ENCODE data around the gene SYT15.
"Not testable (repeated sequence)": the region's sequence is repeated elsewhere in the genome, so short reads cannot be mapped to it uniquely, and the experiment has no call there.

Gene SYT15

DNA sequence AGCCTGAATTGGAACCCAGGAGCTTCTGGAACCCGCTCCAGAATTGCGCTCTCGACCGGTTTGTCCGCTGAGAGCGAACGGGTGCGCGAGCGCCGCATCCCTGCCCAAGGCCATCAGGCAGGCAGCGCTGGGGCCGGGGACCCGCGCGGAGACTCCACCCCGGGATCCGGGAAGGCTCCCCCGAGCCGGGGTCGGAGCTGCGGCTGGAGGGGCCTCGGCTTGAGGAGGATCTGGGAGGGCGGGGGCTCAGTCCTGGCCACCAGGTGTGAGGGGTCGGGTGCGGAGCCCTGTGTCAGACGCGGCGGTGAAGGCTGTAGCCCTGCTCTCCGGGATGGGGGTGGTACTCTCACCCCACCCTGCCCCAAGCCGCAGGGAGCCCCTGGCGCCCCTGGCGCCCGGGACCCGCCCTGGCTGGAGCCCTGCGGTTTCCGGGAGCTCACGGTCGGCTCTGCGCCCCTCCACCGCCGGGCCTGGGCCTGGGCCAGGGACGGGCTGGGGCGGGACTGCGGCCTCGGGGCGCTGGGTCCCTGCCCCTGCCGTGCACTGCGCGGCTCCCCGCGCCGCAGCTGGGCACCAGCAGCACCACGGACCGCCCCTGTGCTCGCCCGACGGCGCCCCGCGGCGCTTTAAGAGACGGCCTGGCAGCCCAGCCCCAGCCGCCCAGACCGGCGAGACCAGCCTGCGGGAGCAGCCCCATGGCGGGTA, at the start of gene SYT15:
TSS of gene SYT15 (plus strand) at position 655 of the 705 bp plus-strand sequence. CDS start at position 696, 41 bp downstream.
- not testable (repeated sequence) for H3K4me1 ChIP-seq (ENCODE audit: control insufficient read depth, low read length); H3K27ac ChIP-seq (ENCODE audit: low read depth, low read length); H3K27me3 ChIP-seq (ENCODE audit: control insufficient read depth, low read length); H4K20me1 ChIP-seq (ENCODE audit: control insufficient read depth, insufficient read depth, low read depth, low read length); H3F3A ChIP-seq (ENCODE audit: control insufficient read depth, insufficient read depth); H3K36me3 ChIP-seq (ENCODE audit: control insufficient read depth, low read length); H3K9me2 ChIP-seq (replicated peaks; ENCODE audit: control insufficient read depth, low read length); H3K4me2 ChIP-seq (ENCODE audit: low read length); H3K4me3 ChIP-seq (ENCODE audit: low read length); H3K79me2 ChIP-seq (ENCODE audit: control insufficient read depth, low read length); H3K9me3 ChIP-seq (ENCODE audit: control insufficient read depth, insufficient read depth, low read length)

DNA sequence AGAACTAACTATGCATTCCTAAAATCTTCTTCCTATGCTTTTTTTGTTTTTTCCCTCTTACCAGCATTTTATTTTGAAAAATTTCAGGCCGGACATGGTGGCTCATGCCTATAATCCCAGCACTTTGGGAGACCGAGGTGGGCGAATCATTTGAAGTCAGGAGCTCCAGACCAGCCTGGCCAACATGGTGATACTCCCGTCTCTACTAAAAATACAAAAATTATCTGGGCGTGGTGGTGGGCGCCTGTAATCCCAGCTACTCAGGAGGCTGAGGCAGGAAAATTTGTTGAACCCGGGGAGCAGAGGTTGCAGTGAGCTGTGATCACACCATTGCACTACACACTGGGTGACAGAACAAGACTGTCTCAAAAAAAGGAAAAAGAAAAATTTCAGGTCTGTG, 49.2 kb upstream of the SYT15 start:
- not testable (repeated sequence) for H3F3A ChIP-seq (ENCODE audit: control insufficient read depth, insufficient read depth); H3K4me1 ChIP-seq (ENCODE audit: control insufficient read depth, low read length); H3K27me3 ChIP-seq (ENCODE audit: control insufficient read depth, low read length); H3K9me2 ChIP-seq (replicated peaks; ENCODE audit: control insufficient read depth, low read length); H3K27ac ChIP-seq (ENCODE audit: low read depth, low read length); H4K20me1 ChIP-seq (ENCODE audit: control insufficient read depth, insufficient read depth, low read depth, low read length); H3K79me2 ChIP-seq (ENCODE audit: control insufficient read depth, low read length); H3K4me2 ChIP-seq (ENCODE audit: low read length); H3K36me3 ChIP-seq (ENCODE audit: control insufficient read depth, low read length); H3K4me3 ChIP-seq (ENCODE audit: low read length)
- peaks cover 14% of the 10 kb centered on the region; the same call in 1 of the 2 replicates for H3K9me3 ChIP-seq (ENCODE audit: control insufficient read depth, insufficient read depth, low read length)

DNA sequence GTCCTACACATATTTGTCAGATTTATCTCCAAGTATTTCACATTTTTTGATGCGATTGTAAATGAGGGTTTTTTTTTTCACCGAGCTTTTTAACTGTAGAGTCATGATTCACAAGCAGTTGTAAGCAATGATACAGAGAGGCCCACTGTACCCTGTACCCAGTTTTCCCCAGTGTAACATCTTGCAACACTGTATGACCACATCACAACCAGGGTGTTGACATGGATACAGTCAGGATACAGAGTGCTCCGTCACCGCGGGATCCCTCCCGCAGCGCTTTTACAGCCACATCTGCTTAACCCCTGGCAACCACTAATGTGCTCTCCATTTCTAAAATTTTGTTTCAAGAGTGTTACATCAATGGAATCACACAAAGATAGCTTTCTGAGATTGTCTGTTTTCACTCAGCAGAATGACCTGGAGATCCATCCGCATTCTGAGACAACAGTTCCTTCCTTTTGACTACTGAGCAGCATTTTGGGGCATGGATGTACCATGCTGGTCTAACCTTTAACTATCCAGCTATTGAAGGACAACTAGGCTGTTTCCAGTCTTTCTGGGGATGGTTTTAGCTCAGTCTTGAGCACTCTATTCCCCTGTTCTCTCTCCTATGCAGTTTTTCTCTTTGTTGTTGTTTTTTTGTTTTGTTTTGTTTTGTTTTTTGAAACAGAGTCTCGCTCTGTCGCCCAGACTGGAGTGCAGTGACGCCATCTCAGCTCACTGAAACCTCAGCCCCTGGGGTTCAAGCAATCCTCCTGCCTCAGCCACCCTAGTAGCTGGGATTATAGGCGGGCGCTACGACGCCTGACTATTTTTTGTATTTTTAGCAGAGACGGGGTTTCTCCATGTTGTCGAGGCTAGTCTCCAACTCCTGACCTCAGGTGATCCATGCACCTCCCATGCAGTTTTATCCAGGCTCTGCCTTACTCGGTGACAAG, 48.4 kb upstream of the SYT15 start:
- TF ChIP-seq EZH2phosphoT487 (IDR thresholded peaks at IDR 0.05; ENCODE audit: borderline replicate concordance, low read length): no peak
- TF ChIP-seq, protein P1, sequence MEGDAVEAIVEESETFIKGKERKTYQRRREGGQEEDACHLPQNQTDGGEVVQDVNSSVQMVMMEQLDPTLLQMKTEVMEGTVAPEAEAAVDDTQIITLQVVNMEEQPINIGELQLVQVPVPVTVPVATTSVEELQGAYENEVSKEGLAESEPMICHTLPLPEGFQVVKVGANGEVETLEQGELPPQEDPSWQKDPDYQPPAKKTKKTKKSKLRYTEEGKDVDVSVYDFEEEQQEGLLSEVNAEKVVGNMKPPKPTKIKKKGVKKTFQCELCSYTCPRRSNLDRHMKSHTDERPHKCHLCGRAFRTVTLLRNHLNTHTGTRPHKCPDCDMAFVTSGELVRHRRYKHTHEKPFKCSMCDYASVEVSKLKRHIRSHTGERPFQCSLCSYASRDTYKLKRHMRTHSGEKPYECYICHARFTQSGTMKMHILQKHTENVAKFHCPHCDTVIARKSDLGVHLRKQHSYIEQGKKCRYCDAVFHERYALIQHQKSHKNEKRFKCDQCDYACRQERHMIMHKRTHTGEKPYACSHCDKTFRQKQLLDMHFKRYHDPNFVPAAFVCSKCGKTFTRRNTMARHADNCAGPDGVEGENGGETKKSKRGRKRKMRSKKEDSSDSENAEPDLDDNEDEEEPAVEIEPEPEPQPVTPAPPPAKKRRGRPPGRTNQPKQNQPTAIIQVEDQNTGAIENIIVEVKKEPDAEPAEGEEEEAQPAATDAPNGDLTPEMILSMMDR (IDR thresholded peaks at IDR 0.05; ENCODE audit: low read depth, low read length, poor library complexity, severe bottlenecking): no peak

DNA sequence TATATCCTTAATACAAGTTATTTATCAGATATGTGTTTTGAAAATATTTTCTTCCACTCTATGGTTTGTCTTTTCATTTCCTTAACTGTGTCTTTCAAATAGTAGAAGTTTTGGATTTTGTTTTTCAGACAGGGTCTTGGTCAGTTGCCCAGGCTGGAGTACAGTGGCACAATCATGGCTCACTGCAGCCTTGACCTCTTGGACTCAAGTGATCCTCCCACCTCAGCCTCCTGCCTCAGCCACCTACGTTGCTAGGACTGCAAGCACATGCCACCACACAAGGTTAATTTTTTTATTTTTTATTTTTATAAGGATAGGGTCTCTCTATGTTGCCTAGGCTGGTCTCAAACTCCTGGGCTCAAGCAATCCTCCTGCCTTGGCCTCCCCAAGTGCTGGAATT, 46.7 kb upstream of the SYT15 start:
- H3K79me2 ChIP-seq (ENCODE audit: control insufficient read depth, low read length); H3K27ac ChIP-seq (ENCODE audit: low read depth, low read length); H3K36me3 ChIP-seq (ENCODE audit: control insufficient read depth, low read length); H3K27me3 ChIP-seq (ENCODE audit: control insufficient read depth, low read length); H4K20me1 ChIP-seq (ENCODE audit: control insufficient read depth, insufficient read depth, low read depth, low read length); H3K4me2 ChIP-seq (ENCODE audit: low read length); H3K9me2 ChIP-seq (replicated peaks; ENCODE audit: control insufficient read depth, low read length); H3F3A ChIP-seq (ENCODE audit: control insufficient read depth, insufficient read depth); H3K9me3 ChIP-seq (ENCODE audit: control insufficient read depth, insufficient read depth, low read length); H3K4me3 ChIP-seq (ENCODE audit: low read length); H3K4me1 ChIP-seq (ENCODE audit: control insufficient read depth, low read length): not testable (repeated sequence)

More for the DNA sequence above, 48.4 kb upstream of the SYT15 start:
- no peaks in the 10 kb centered on the region for H4K20me1 ChIP-seq (ENCODE audit: control insufficient read depth, insufficient read depth, low read depth, low read length)
- no peak overlapping the region for H3K4me2 ChIP-seq (ENCODE audit: low read length)
- H3K9me3 ChIP-seq (ENCODE audit: control insufficient read depth, insufficient read depth, low read length): peaks cover 10% of the 10 kb centered on the region; the same call in 1 of the 2 replicates
- no peaks in the 10 kb centered on the region for H3K79me2 ChIP-seq (ENCODE audit: control insufficient read depth, low read length)
- no peaks in the 10 kb centered on the region for H3K9me2 ChIP-seq (replicated peaks; ENCODE audit: control insufficient read depth, low read length)
- H3K27me3 ChIP-seq (ENCODE audit: control insufficient read depth, low read length): 0 out of 2 replicates have a peak, but pooled peaks cover 2% of the 10 kb centered on the region
- H3K4me3 ChIP-seq (ENCODE audit: low read length): no peak overlapping the region
- no peak overlapping the region for H3K27ac ChIP-seq (ENCODE audit: low read depth, low read length)
- H3K36me3 ChIP-seq (ENCODE audit: control insufficient read depth, low read length): no peaks in the 10 kb centered on the region
- H3F3A ChIP-seq (ENCODE audit: control insufficient read depth, insufficient read depth): peaks cover 7% of the 10 kb centered on the region
- H3K4me1 ChIP-seq (ENCODE audit: control insufficient read depth, low read length): no peaks in the 10 kb centered on the region
